ENCODE measurements around the gene BCAP29. TPM values are rescaled to one million over a fixed set of nuclear protein-coding genes. Genes with fewer than 3 reads are reported as not detected.

BCAP29 gene
- total RNA-seq, 1 donor from 2014 or later: 33.9 TPM

DNA sequence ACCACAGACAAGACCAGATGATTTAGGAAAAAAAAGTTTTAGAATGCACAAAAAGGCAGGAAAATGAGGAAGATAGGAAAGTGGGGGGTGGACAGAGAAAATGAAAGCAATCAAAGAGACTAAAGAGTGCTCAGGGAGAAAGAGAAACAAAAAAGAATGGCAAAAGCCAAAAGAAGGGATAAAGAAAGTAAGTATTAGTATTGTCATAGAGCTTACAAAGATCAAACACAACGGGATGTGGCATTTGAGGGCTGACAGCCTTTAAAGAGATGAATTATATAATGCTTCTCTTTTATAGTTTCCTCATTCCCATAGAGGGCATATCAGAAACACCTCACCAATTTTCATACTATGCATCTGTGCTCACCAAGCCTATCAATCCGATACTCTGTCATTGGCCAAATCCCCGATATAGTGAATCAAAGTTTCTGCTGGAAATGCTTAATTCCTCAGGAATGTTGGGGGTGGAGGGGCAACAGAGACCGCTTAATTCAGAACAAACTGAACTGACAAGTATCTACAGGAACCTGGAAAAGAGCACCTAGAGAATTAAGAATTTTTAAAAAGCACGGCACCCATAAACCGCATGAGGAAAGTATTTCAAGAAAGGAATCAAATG lies 19.0 kb upstream of the BCAP29 start:
- H3K4me3 Mint-ChIP-seq: peak overlapping the region; percentile 91
- TF ChIP-seq, protein P1, sequence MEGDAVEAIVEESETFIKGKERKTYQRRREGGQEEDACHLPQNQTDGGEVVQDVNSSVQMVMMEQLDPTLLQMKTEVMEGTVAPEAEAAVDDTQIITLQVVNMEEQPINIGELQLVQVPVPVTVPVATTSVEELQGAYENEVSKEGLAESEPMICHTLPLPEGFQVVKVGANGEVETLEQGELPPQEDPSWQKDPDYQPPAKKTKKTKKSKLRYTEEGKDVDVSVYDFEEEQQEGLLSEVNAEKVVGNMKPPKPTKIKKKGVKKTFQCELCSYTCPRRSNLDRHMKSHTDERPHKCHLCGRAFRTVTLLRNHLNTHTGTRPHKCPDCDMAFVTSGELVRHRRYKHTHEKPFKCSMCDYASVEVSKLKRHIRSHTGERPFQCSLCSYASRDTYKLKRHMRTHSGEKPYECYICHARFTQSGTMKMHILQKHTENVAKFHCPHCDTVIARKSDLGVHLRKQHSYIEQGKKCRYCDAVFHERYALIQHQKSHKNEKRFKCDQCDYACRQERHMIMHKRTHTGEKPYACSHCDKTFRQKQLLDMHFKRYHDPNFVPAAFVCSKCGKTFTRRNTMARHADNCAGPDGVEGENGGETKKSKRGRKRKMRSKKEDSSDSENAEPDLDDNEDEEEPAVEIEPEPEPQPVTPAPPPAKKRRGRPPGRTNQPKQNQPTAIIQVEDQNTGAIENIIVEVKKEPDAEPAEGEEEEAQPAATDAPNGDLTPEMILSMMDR (conservative IDR thresholded peaks at IDR 0.05): no peak
- H3K36me3 Mint-ChIP-seq: peaks cover 4% of the 10 kb centered on the region
- peaks cover 29% of the 10 kb centered on the region for H3K4me1 Mint-ChIP-seq (ENCODE audit: unreplicated experiment)
- no peaks in the 10 kb centered on the region for H3K9me3 Mint-ChIP-seq
- no peaks in the 10 kb centered on the region for H3K27me3 Mint-ChIP-seq
- peak overlapping the region; percentile 41 for H3K27ac Mint-ChIP-seq
- no peak for DNase-seq (ENCODE audit: extremely low spot score, unreplicated experiment)

DNA sequence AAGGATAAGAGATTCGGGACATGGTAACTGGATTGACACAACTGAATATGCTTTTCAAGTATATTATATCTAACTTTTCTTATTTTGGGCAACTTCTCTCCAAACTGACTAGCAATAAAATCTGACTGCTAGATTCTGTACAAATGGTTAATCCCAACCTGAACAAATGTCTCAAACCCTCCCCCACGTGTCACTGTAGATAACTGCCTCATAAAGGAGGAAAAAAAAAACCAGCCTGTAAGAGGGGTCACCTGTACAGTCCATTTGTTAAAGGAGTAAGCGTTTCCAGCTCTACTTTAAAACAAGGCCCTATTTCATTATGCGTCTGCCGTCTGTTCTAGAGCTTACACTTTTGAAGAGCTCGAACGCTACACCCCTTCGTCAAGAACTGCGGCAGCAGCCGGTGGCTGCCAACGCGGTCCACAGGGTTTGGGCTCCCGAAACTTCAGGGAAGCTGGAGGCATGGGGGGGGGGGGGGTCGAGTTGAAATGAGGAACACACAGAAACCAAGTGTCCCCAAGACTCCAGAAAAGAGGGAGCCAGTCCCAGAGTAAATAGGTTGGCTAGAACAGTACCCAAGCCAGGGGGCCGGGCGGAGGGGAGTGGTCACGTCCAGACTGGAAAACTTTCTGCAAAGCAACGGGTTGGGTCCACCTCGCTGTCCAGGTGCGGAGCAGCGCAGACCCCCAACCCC lies 16.8 kb upstream of the BCAP29 start:
- H3K36me3 Mint-ChIP-seq: peaks cover 8% of the 10 kb centered on the region
- H3K4me3 Mint-ChIP-seq: peak overlapping the region; percentile 91
- TF ChIP-seq, protein P1 (conservative IDR thresholded peaks at IDR 0.05): no peak
- H3K9me3 Mint-ChIP-seq: no peaks in the 10 kb centered on the region
- DNase-seq (ENCODE audit: extremely low spot score, unreplicated experiment): no peak
- peaks cover 29% of the 10 kb centered on the region for H3K4me1 Mint-ChIP-seq (ENCODE audit: unreplicated experiment)
- no peaks in the 10 kb centered on the region for H3K27me3 Mint-ChIP-seq
- peak overlapping the region; percentile 96 for H3K27ac Mint-ChIP-seq

DNA sequence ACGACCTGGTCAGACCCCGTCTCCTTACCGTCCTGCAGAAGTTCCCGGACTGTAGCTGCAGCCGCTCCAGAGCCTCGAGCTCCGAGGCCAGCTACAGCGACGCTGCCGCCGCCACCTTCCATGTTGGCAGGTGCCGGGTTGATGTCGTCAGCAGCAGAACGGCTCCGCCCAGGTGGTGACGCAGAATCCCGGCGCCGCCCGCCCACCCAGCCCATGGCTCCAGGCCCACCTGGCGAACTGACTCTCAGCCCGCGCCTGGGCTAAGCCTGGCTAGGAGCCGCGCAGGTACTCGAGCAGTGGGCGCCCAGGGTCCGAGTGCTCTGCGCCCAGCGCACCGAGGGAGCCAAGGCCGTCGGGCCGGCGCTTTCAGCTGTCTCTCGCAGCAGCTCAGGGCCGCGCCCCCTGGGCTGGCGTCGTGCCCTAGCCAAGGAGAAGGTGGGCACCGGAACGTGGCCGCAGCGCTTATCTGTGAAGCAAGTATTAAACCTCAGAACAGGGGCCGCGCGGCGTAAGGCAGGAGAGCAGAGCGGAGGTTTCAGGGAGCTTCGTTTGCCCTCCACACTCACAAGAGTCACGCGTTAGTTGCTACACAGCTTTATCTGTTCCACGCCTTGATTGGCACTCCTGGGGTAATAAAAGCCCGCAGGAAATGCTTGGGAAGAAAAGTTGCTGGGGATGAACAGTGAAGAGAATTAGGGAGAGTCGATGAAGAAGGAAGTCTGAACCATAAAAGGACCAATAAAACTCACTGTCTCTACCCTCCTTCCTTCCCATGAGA lies 16.1 kb upstream of the BCAP29 start, which contains the start of the genes COG5 and DUS4L:
Gene COG5 (minus strand): TSS at position 146 of the 778 bp plus-strand sequence. CDS start 24 bp downstream, at position 122.
Gene DUS4L (plus strand): TSS at position 197 of the 778 bp plus-strand sequence. CDS start 3,100 bp downstream, outside the sequence.
- Mint-ChIP-seq H3K9me3 (no peaks in the 10 kb centered on the region), H3K27me3 (no peaks in the 10 kb centered on the region), H3K36me3 (peaks cover 8% of the 10 kb centered on the region), H3K4me1 (ENCODE audit: unreplicated experiment) (peaks cover 29% of the 10 kb centered on the region), H3K4me3 (peak within 1 kb of the TSS; percentile 91), H3K27ac (peak within 1 kb of the TSS; percentile 96)
- DNase-seq (ENCODE audit: extremely low spot score, unreplicated experiment): peak; percentile 86
- TF ChIP-seq, protein P1 (conservative IDR thresholded peaks at IDR 0.05): no peak

DNA sequence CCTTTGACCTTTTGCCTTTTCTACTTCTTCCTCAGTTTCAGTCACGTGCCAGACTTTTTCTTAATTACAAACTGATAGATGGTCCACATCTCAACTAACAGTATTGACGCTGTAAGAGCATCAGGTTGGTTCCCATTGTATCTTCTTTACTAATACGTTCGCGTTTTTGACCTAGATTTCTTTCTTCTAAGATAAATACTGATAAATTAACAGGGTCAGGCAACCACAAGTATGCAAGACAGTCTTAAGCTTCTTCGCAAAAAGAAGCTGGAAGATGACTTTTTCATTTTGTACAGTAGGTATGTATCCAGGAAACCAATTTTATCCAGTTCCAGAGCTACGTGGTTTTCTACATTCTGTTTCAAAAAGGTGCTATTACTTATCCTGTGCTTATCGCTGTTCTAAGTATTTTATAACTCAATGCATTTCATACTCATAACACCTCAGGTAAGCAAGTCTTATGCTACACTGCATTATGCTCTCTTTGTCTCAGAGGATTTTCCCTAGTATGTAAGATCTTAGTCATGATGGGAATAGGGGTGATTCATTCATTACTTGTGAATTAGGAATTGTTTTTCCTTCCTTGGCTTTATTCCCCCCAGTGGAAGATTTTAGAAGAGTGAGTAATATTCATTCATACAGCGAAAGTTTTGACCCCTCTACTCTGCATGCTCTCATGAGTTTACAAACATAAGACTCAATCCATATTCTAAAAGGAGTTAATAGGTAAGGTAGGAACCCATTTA lies 15.3 kb upstream of the BCAP29 start:
- Mint-ChIP-seq H3K36me3 (peaks cover 8% of the 10 kb centered on the region), H3K9me3 (no peaks in the 10 kb centered on the region), H3K27ac (peak overlapping the region; percentile 96), H3K4me3 (peak overlapping the region; percentile 91), H3K4me1 (ENCODE audit: unreplicated experiment) (peaks cover 29% of the 10 kb centered on the region), H3K27me3 (no peaks in the 10 kb centered on the region)
- TF ChIP-seq, protein P1 (conservative IDR thresholded peaks at IDR 0.05): no peak
- DNase-seq (ENCODE audit: extremely low spot score, unreplicated experiment): no peak

DNA sequence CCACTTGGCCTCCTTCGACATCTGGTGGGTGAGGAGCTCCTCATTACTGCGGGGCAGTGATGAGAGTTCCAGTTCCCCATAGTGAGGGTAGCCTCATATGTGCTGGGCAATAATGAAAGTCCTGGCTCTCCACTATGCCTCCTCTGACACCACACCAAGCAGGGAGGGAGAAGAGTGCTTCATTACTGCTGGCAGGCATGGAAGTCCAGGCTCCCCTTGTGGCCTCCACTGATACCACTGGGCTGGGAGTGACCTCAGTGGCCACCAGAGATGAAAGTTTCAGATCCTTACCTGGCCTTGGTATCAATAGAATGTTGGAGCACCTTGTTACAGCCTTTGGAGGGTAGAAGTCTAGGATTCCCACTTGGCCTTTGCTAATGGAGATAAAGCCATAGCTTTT lies 9.7 kb upstream of the BCAP29 start:
- H3K36me3 Mint-ChIP-seq: peaks cover 16% of the 10 kb centered on the region
- no peaks in the 10 kb centered on the region for H3K27me3 Mint-ChIP-seq
- no peaks in the 10 kb centered on the region for H3K9me3 Mint-ChIP-seq
- DNase-seq (ENCODE audit: extremely low spot score, unreplicated experiment): no peak
- H3K4me3 Mint-ChIP-seq: no peak overlapping the region
- no peaks in the 10 kb centered on the region for H3K4me1 Mint-ChIP-seq (ENCODE audit: unreplicated experiment)
- TF ChIP-seq, protein P1 (conservative IDR thresholded peaks at IDR 0.05): no peak
- H3K27ac Mint-ChIP-seq: no peak overlapping the region

All from type B pancreatic cell (in vitro differentiated cells).